GM21717 (cell line): Measurements from ENCODE around the gene SAMD5.

Source experiments
- ATAC-seq: cut with Tn5 transposase; IDR thresholded peaks from one replicate; pipeline ENCODE4 v1.9.1; 2021; ENCODE audit warnings: mild to moderate bottlenecking, moderate library complexity; ENCODE audit not compliant: unreplicated experiment

SAMD5 gene

GRCh38 chr6:147508042-147508865, at the start of gene SAMD5:
Gene SAMD5 (plus strand): TSS chr6:147508690. CDS start chr6:147508929, 239 bp downstream.
- peak; percentile 46 for ATAC-seq

GRCh38 chr6:147459780-147460179, 48.7 kb upstream of the SAMD5 start:
- ATAC-seq = no peak

- no peak for ATAC-seq
Measured at GRCh38 chr6:147463651-147464050, 44.8 kb upstream of the SAMD5 start.

- ATAC-seq = no peak
Measured at GRCh38 chr6:147467428-147467827, 41.1 kb upstream of the SAMD5 start.

- no peak for ATAC-seq
Measured at GRCh38 chr6:147467886-147468285, 40.6 kb upstream of the SAMD5 start.

- no peak for ATAC-seq
Measured at GRCh38 chr6:147468634-147469033, 39.9 kb upstream of the SAMD5 start.

- no peak for ATAC-seq
Measured at GRCh38 chr6:147479857-147480256, 28.6 kb upstream of the SAMD5 start.

- peak; percentile 77 for ATAC-seq
Measured at GRCh38 chr6:147486683-147487082, 21.8 kb upstream of the SAMD5 start.

- no peak for ATAC-seq
Measured at GRCh38 chr6:147497472-147497871, 11.0 kb upstream of the SAMD5 start.

- ATAC-seq = no peak
Measured at GRCh38 chr6:147503587-147503986, 4.9 kb upstream of the SAMD5 start.

GRCh38 chr6:147504848-147505247, 3.6 kb upstream of the SAMD5 start:
- ATAC-seq = no peak

GRCh38 chr6:147506704-147507114, 1.8 kb upstream of the SAMD5 start:
- no peak for ATAC-seq

- no peak for ATAC-seq
Measured at GRCh38 chr6:147507162-147508041, 1.1 kb upstream of the SAMD5 start.

GRCh38 chr6:147508866-147509608, 547 bp downstream of the SAMD5 start:
- no peak for ATAC-seq

GRCh38 chr6:147509891-147510290, 1.4 kb downstream of the SAMD5 start:
- no peak for ATAC-seq

GRCh38 chr6:147510929-147511590, 2.6 kb downstream of the SAMD5 start:
- no peak for ATAC-seq

GRCh38 chr6:147514831-147515230, 6.3 kb downstream of the SAMD5 start:
- no peak for ATAC-seq

- ATAC-seq = no peak
Measured at GRCh38 chr6:147515327-147515726, 6.8 kb downstream of the SAMD5 start.

GRCh38 chr6:147522597-147522996, 14.1 kb downstream of the SAMD5 start:
- no peak for ATAC-seq

GRCh38 chr6:147525519-147526209, 17.2 kb downstream of the SAMD5 start:
- ATAC-seq = no peak
